Cardiac muscle cell (in vitro differentiated cells and primary cell): ENCODE measurements around the gene EPB41L2. TPM values are rescaled to one million over a fixed set of nuclear protein-coding genes. Genes with fewer than 3 reads are reported as not detected.
"Not testable (repeated sequence)": the region's sequence is repeated elsewhere in the genome, so short reads cannot be mapped to it uniquely, and the experiment has no call there.

ENCODE experiments used
- DNase-seq, 2 donors: peaks; one replicate each; pipeline versions ENCODE4 v3.0.0 to v3.0.0-alpha.2; 2010 to 2017; ENCODE audit warnings: low read depth in 1 of 2, low spot score in 1 of 2
- H3K27ac ChIP-seq: fragments of 200-600 bp; sonication (generic); 2 replicates; pipeline ENCODE4 v1.5.1; 2016
- H3K27me3 ChIP-seq: fragments of 200-600 bp; sonication (generic); 2 replicates; pipeline ENCODE4 v1.6.0; 2016; ENCODE audit warnings: control low read depth
- H3K36me3 ChIP-seq: fragments of 200-600 bp; sonication (generic); 2 replicates; pipeline ENCODE4 v1.5.1; 2016; ENCODE audit warnings: control low read depth
- H3K4me1 ChIP-seq: fragments of 200-600 bp; sonication (generic); 2 replicates; pipeline ENCODE4 v1.8.1; 2017; ENCODE audit warnings: low read depth, mild to moderate bottlenecking, mixed run types
- H3K4me3 ChIP-seq: fragments of 200-600 bp; sonication (generic); 2 replicates; pipeline ENCODE4 v1.5.1; 2016; ENCODE audit warnings: mild to moderate bottlenecking
- H3K9me3 ChIP-seq: fragments of 200-600 bp; sonication (generic); 2 replicates; pipeline ENCODE4 v1.5.1; 2017; ENCODE audit warnings: low read depth, mild to moderate bottlenecking, control low read depth
- CTCF ChIP-seq: IDR thresholded peaks from 2 replicates; pipeline ENCODE4 v1.5.1; 2012; ENCODE audit warnings: low read depth, mild to moderate bottlenecking, low read length
- polyA plus RNA-seq: library from polyadenylated mRNA; unstranded; fragments of >200 nt; fragmentation: Nextera tagmentation; extraction: Ambion mirVana; gene quantifications from 2 replicates; pipeline ENCODE4 v1.2.1, GENCODE V29; 2016
- total RNA-seq: library from RNA; depleted of rRNA; stranded (reverse); fragments of >200 nt; gene quantifications from 2 replicates; pipeline ENCODE4 v1.2.3, GENCODE V29; 2016

Gene EPB41L2
- total and polyA plus RNA-seq, 2 experiments from 2014 or later, result 11.0 to 24.0 TPM

GRCh38 chr6:130996635-130997034 lies 66.4 kb downstream of the EPB41L2 start:
- H3K4me1 ChIP-seq, result peaks cover 29% of the 10 kb centered on the region
- H3K27me3 ChIP-seq, result no peaks in the 10 kb centered on the region
- TF ChIP-seq CTCF, result no peak
- peak overlapping the region; percentile 44 for H3K27ac ChIP-seq
- no peak overlapping the region for H3K4me3 ChIP-seq
- no peaks in the 10 kb centered on the region for H3K9me3 ChIP-seq
- no peaks in the 10 kb centered on the region for H3K36me3 ChIP-seq
- DNase-seq, result no peak

GRCh38 chr6:130995783-130996447 lies 67.1 kb downstream of the EPB41L2 start:
- DNase-seq, result no peak
- no peaks in the 10 kb centered on the region for H3K9me3 ChIP-seq
- no peak overlapping the region for H3K4me3 ChIP-seq
- no peaks in the 10 kb centered on the region for H3K27me3 ChIP-seq
- no peak overlapping the region for H3K27ac ChIP-seq
- TF ChIP-seq CTCF, result no peak
- H3K4me1 ChIP-seq, result peaks cover 24% of the 10 kb centered on the region
- no peaks in the 10 kb centered on the region for H3K36me3 ChIP-seq

GRCh38 chr6:130994319-130995097 lies 68.5 kb downstream of the EPB41L2 start:
- H3K36me3 ChIP-seq, result no peaks in the 10 kb centered on the region
- H3K27ac ChIP-seq, result no peak overlapping the region
- no peak for TF ChIP-seq CTCF
- H3K4me3 ChIP-seq, result no peak overlapping the region
- no peaks in the 10 kb centered on the region for H3K27me3 ChIP-seq
- DNase-seq, result no peak
- H3K9me3 ChIP-seq, result no peaks in the 10 kb centered on the region
- H3K4me1 ChIP-seq, result peaks cover 13% of the 10 kb centered on the region

- Histone ChIP-seq H3K27ac (no peak overlapping the region), H3K4me3 (no peak overlapping the region), H3K4me1 (peaks cover 13% of the 10 kb centered on the region), H3K36me3 (no peaks in the 10 kb centered on the region), H3K27me3 (no peaks in the 10 kb centered on the region), H3K9me3 (no peaks in the 10 kb centered on the region)
- no peak for TF ChIP-seq CTCF
- no peak for DNase-seq
These were observed 69.7 kb downstream of the EPB41L2 start for GRCh38 chr6:130993292-130993765.

- no peaks in the 10 kb centered on the region for H3K36me3 ChIP-seq
- no peak overlapping the region for H3K27ac ChIP-seq
- H3K27me3 ChIP-seq, result no peaks in the 10 kb centered on the region
- H3K9me3 ChIP-seq, result no peaks in the 10 kb centered on the region
- H3K4me1 ChIP-seq, result no peaks in the 10 kb centered on the region
- no peak overlapping the region for H3K4me3 ChIP-seq
- TF ChIP-seq CTCF, result no peak
- no peak for DNase-seq
These were observed 71.5 kb downstream of the EPB41L2 start for GRCh38 chr6:130991422-130992137.

- H3K27me3 ChIP-seq, H3K4me3 ChIP-seq, H3K4me1 ChIP-seq, H3K27ac ChIP-seq, H3K36me3 ChIP-seq, H3K9me3 ChIP-seq, DNase-seq: not testable (repeated sequence)
These were observed 75.5 kb downstream of the EPB41L2 start for GRCh38 chr6:130987539-130987938.
